Urinary bladder (tissue), 4 donors: ENCODE results near the gene CD151. TPM values are rescaled to one million over a fixed set of nuclear protein-coding genes. Genes with fewer than 3 reads are reported as not detected.
A peak's percentile ranks its signal among the peaks of the same experiment; 100 is the strongest.

ENCODE experiments used
- DNase-seq: peaks from one replicate; pipeline ENCODE4 v3.0.0-alpha.2; 2015; ENCODE audit errors: extremely low spot score
- H3K27ac ChIP-seq: one replicate; pipeline ENCODE4 v1.5.1; 2013; ENCODE audit warnings: low read depth, mild to moderate bottlenecking, moderate library complexity
- H3K36me3 ChIP-seq: one replicate; pipeline ENCODE4 v1.6.1; 2013; ENCODE audit warnings: mild to moderate bottlenecking, moderate library complexity; ENCODE audit not compliant: insufficient read depth
- H3K4me1 ChIP-seq: one replicate; pipeline ENCODE4 v1.6.1; 2013; ENCODE audit warnings: mild to moderate bottlenecking, moderate library complexity; ENCODE audit not compliant: insufficient read depth
- H3K4me3 ChIP-seq: one replicate; pipeline ENCODE4 v1.5.1; 2013; ENCODE audit warnings: low read depth, low read length
- WGBS: extraction: QIAGEN DNeasy Blood & Tissue Kit; methylation state at CpG from one replicate; pipeline ENCODE4 v1.1.7; 2013; 5-methylcytosine and 5-hydroxymethylcytosine counted together
- polyA plus RNA-seq: library from polyadenylated mRNA; stranded (reverse); fragments of 200-250 nt; gene quantifications from one replicate; pipeline ENCODE4 v1.2.3, GENCODE V29; 2013
- total RNA-seq: library from RNA; depleted of rRNA; stranded (reverse); fragments of >200 nt; gene quantifications from one replicate; pipeline ENCODE4 v1.2.3, GENCODE V29; 2014
- donor health status: healthy with polysubstance abuse.
- donor health status: healthy.

Gene CD151
- total and polyA plus RNA-seq, 2 donors, result 115 to 692 TPM

- H3K4me3 ChIP-seq, result no peak overlapping the region
- DNase-seq, result no peak
- H3K36me3 ChIP-seq, result no peaks in the 10 kb centered on the region
- H3K4me1 ChIP-seq, result no peaks in the 10 kb centered on the region
- H3K27ac ChIP-seq, result no peak overlapping the region
- 87% methylated on average over 9 of the region's 9 CpGs for WGBS
Measured at GRCh38 chr11:872799-873198, 40.0 kb downstream of the CD151 start.

GRCh38 chr11:873706-874105 lies 41.0 kb downstream of the CD151 start:
- Histone ChIP-seq H3K4me1 (no peaks in the 10 kb centered on the region), H3K4me3 (no peak overlapping the region), H3K36me3 (no peaks in the 10 kb centered on the region), H3K27ac (no peak overlapping the region)
- WGBS, result 48% methylated on average over 12 of the region's 12 CpGs
- DNase-seq, result peak; percentile 45

GRCh38 chr11:875203-875602 lies 42.5 kb downstream of the CD151 start:
- Histone ChIP-seq H3K36me3 (no peaks in the 10 kb centered on the region), H3K27ac (no peak overlapping the region), H3K4me1 (no peaks in the 10 kb centered on the region), H3K4me3 (no peak overlapping the region)
- WGBS, result 91% methylated on average over 16 of the region's 16 CpGs
- DNase-seq, result no peak

GRCh38 chr11:875769-876301 lies 43.1 kb downstream of the CD151 start:
- Histone ChIP-seq H3K4me1 (no peaks in the 10 kb centered on the region), H3K27ac (no peak overlapping the region), H3K36me3 (no peaks in the 10 kb centered on the region), H3K4me3 (no peak overlapping the region)
- DNase-seq, result no peak
- 93% methylated on average over 21 of the region's 21 CpGs for WGBS

- Histone ChIP-seq H3K4me3 (no peak overlapping the region), H3K36me3 (no peaks in the 10 kb centered on the region)
Measured at GRCh38 chr11:876545-876944, 43.8 kb downstream of the CD151 start.

GRCh38 chr11:877565-877964 lies 44.8 kb downstream of the CD151 start:
- Histone ChIP-seq H3K27ac (no peak overlapping the region), H3K36me3 (no peaks in the 10 kb centered on the region), H3K4me3 (no peak overlapping the region), H3K4me1 (no peaks in the 10 kb centered on the region)
- DNase-seq, result no peak
- 93% methylated on average over 11 of the region's 11 CpGs for WGBS

More at GRCh38 chr11:876545-876944, 43.8 kb downstream of the CD151 start:
- Histone ChIP-seq H3K4me1 (no peaks in the 10 kb centered on the region), H3K27ac (no peak overlapping the region)
- no peak for DNase-seq
- 74% methylated on average over 12 of the region's 12 CpGs for WGBS

GRCh38 chr11:880447-880846 lies 47.7 kb downstream of the CD151 start:
- DNase-seq, result no peak
- Histone ChIP-seq H3K4me3 (no peak overlapping the region), H3K4me1 (no peaks in the 10 kb centered on the region), H3K27ac (no peak overlapping the region), H3K36me3 (no peaks in the 10 kb centered on the region)
- 89% methylated on average over 14 of the region's 14 CpGs for WGBS

GRCh38 chr11:882596-882995 lies 49.8 kb downstream of the CD151 start:
- Histone ChIP-seq H3K4me3 (no peak overlapping the region), H3K4me1 (no peaks in the 10 kb centered on the region), H3K27ac (no peak overlapping the region), H3K36me3 (no peaks in the 10 kb centered on the region)
- 88% methylated on average over 14 of the region's 14 CpGs for WGBS
- DNase-seq, result no peak

- no peak for DNase-seq
- Histone ChIP-seq H3K36me3 (no peaks in the 10 kb centered on the region), H3K4me3 (no peak overlapping the region), H3K27ac (no peak overlapping the region), H3K4me1 (no peaks in the 10 kb centered on the region)
- 89% methylated on average over 10 of the region's 10 CpGs for WGBS
Measured at GRCh38 chr11:883527-883926, 50.8 kb downstream of the CD151 start.

- Histone ChIP-seq H3K27ac (no peak overlapping the region), H3K4me3 (no peak overlapping the region), H3K4me1 (no peaks in the 10 kb centered on the region), H3K36me3 (no peaks in the 10 kb centered on the region)
- no peak for DNase-seq
- 89% methylated on average over 16 of the region's 16 CpGs for WGBS
Measured at GRCh38 chr11:884578-885070, 51.9 kb downstream of the CD151 start.

- no peak for DNase-seq
- 96% methylated on average over 17 of the region's 17 CpGs for WGBS
- Histone ChIP-seq H3K4me1 (no peaks in the 10 kb centered on the region), H3K36me3 (no peaks in the 10 kb centered on the region), H3K27ac (no peak overlapping the region), H3K4me3 (no peak overlapping the region)
Measured at GRCh38 chr11:886568-886967, 53.8 kb downstream of the CD151 start.

GRCh38 chr11:887589-887988 lies 54.8 kb downstream of the CD151 start:
- H3K36me3 ChIP-seq, result no peaks in the 10 kb centered on the region
- DNase-seq, result no peak

More at GRCh38 chr11:887589-887988, 54.8 kb downstream of the CD151 start:
- Histone ChIP-seq H3K4me3 (no peak overlapping the region), H3K27ac (no peak overlapping the region), H3K4me1 (no peaks in the 10 kb centered on the region)
- WGBS, result 95% methylated on average over 14 of the region's 14 CpGs
